SK-N-SH (cell line): ENCODE measurements around the gene MRPS11. TPM values are rescaled to one million over a fixed set of nuclear protein-coding genes. Genes with fewer than 3 reads are reported as not detected.

Experiments
- CTCF ChIA-PET: fragments of 300-600, 350-600 bp; formaldehyde crosslinking; extraction: SDS; loops from one replicate; lab custom pipeline; 2021; lab: Yijun Ruan, JAX
- POLR2A ChIA-PET: fragments of 350-600 bp; sonication (Branson Sonifier 250); formaldehyde crosslinking; extraction: SDS; loops from one replicate; lab custom pipeline; 2020; ENCODE audit warnings: antibody characterized with exemption, inconsistent platforms; lab: Yijun Ruan, JAX
- DNase-seq: peaks from one replicate; pipeline ENCODE4 v3.0.0; 2012
- H2AFZ ChIP-seq: fragments of 200-600 bp; sonication (generic); 2 replicates; pipeline ENCODE4 v1.8.1; 2016; ENCODE audit warnings: antibody characterized with exemption, mild to moderate bottlenecking, low read depth
- H3F3A ChIP-seq: fragments of 200-600 bp; sonication (generic); replicated peaks from 2 replicates; pipeline ENCODE3; 2016; ENCODE audit warnings: antibody characterized with exemption, mild to moderate bottlenecking; ENCODE audit not compliant: insufficient read depth
- H3K27ac ChIP-seq, 2 experiments: fragments of 200-500 bp in 1 of 2; fragments of 200-600 bp in 1 of 2; sonication (Bioruptor generic) in 1 of 2; sonication (generic), shearing (Covaris generic) in 1 of 2; 2 replicates each; pipeline versions ENCODE4 v1.5.1 to v1.6.1; 2014 to 2016; ENCODE audit warnings: low read depth in 2 of 2, inconsistent platforms in 1 of 2, low read length in 1 of 2, mild to moderate bottlenecking in 1 of 2, mixed read lengths in 1 of 2
- H3K27me3 ChIP-seq: fragments of 200-600 bp; sonication (generic), shearing (Covaris generic); 2 replicates; pipeline ENCODE4 v1.6.1; 2016; ENCODE audit warnings: mixed run types; ENCODE audit not compliant: insufficient read depth
- H3K36me3 ChIP-seq, 2 experiments: fragments of 200-500 bp in 1 of 2; fragments of 200-600 bp in 1 of 2; sonication (Bioruptor generic) in 1 of 2; sonication (generic) in 1 of 2; replicated peaks in 1 of 2; 2 replicates each; pipeline versions ENCODE3 to v1.5.1; 2014 to 2016; ENCODE audit warnings: low read length in 1 of 2, mild to moderate bottlenecking in 1 of 2; ENCODE audit not compliant: insufficient read depth in 2 of 2, control insufficient read depth in 1 of 2
- H3K4me1 ChIP-seq, 2 experiments: fragments of 200-500 bp in 1 of 2; fragments of 200-600 bp in 1 of 2; sonication (Bioruptor generic) in 1 of 2; sonication (generic), shearing (Covaris generic) in 1 of 2; 2 replicates each; pipeline versions ENCODE4 v1.5.1 to v1.6.1; 2014 to 2016; ENCODE audit warnings: low read depth in 1 of 2, low read length in 1 of 2, mixed run types in 1 of 2; ENCODE audit not compliant: insufficient read depth in 2 of 2, control insufficient read depth in 1 of 2
- H3K4me2 ChIP-seq: fragments of 200-600 bp; sonication (generic), shearing (Covaris generic); 2 replicates; pipeline ENCODE4 v1.6.1; 2017; ENCODE audit warnings: mixed run types
- H3K4me3 ChIP-seq, 2 experiments: fragments of 200-500 bp in 1 of 2; fragments of 200-600 bp in 1 of 2; sonication (Bioruptor generic) in 1 of 2; sonication (generic), shearing (Covaris generic) in 1 of 2; 2 replicates each; pipeline versions ENCODE4 v1.5.1 to v1.8.1; 2014 to 2016; ENCODE audit warnings: low read depth in 2 of 2, inconsistent platforms in 1 of 2, low read length in 1 of 2, mild to moderate bottlenecking in 1 of 2, mixed read lengths in 1 of 2, moderate library complexity in 1 of 2
- H3K79me2 ChIP-seq: fragments of 200-600 bp; sonication (generic); 2 replicates; pipeline ENCODE4 v1.8.1; 2017; ENCODE audit warnings: mild to moderate bottlenecking; ENCODE audit not compliant: insufficient read depth
- H3K9ac ChIP-seq: fragments of 200-600 bp; sonication (generic); 2 replicates; pipeline ENCODE4 v1.6.1; 2017; ENCODE audit warnings: mixed run types
- H3K9me2 ChIP-seq: fragments of 200-600 bp; sonication (generic); 2 replicates; pipeline ENCODE4 v1.6.1; 2017; ENCODE audit warnings: mixed run types
- H3K9me3 ChIP-seq: fragments of 200-600 bp; sonication (generic); 2 replicates; pipeline ENCODE4 v1.6.1; 2017; ENCODE audit warnings: mixed run types, mild to moderate bottlenecking, moderate library complexity
- H4K20me1 ChIP-seq: fragments of 200-600 bp; sonication (generic); 2 replicates; pipeline ENCODE4 v1.6.1; 2017; ENCODE audit warnings: mild to moderate bottlenecking, mixed run types; ENCODE audit not compliant: insufficient read depth
- ELF1 ChIP-seq: IDR thresholded peaks from 2 replicates; pipeline ENCODE4 v1.4.0; 2012
- FOSL2 ChIP-seq: IDR thresholded peaks from 2 replicates; pipeline ENCODE4 v1.4.0; 2012; ENCODE audit warnings: low read depth, mild to moderate bottlenecking, moderate library complexity, borderline replicate concordance
- FOXJ3 ChIP-seq: sonication (generic); formaldehyde crosslinking; IDR thresholded peaks from 2 replicates; pipeline ENCODE4 v1.5.1; 2020; ENCODE audit warnings: mild to moderate bottlenecking, missing genetic modification reagents
- FOXM1 ChIP-seq: IDR thresholded peaks from 2 replicates; pipeline ENCODE4 v1.4.0; 2012; ENCODE audit warnings: low read depth, mild to moderate bottlenecking
- GABPA ChIP-seq: IDR thresholded peaks from 2 replicates; pipeline ENCODE4 v1.4.0; 2012; ENCODE audit warnings: low read depth, mild to moderate bottlenecking
- GATA2 ChIP-seq: sonication (generic); formaldehyde crosslinking; IDR thresholded peaks from 2 replicates; pipeline ENCODE4 v1.5.0; 2020; ENCODE audit warnings: mild to moderate bottlenecking, missing genetic modification reagents
- JUND ChIP-seq: IDR thresholded peaks from 2 replicates; pipeline ENCODE4 v1.4.0; 2012
- MXI1 ChIP-seq: IDR thresholded peaks from 2 replicates; pipeline ENCODE4 v1.6.1; 2012; ENCODE audit warnings: mild to moderate bottlenecking, low read depth, low read length, improper control_type of control experiment
- NFIC ChIP-seq: IDR thresholded peaks from 2 replicates; pipeline ENCODE4 v1.4.0; 2012; ENCODE audit warnings: borderline replicate concordance
- POLR2AphosphoS5 ChIP-seq: IDR thresholded peaks from 2 replicates; pipeline ENCODE4 v1.6.1; 2012; ENCODE audit warnings: low read depth, low read length
- REST ChIP-seq: IDR thresholded peaks from 2 replicates; pipeline ENCODE4 v1.6.1; 2012; ENCODE audit warnings: mild to moderate bottlenecking, low read depth, low read length, moderate library complexity
- RFX5 ChIP-seq: IDR thresholded peaks from 2 replicates; pipeline ENCODE4 v1.6.1; 2012; ENCODE audit warnings: mild to moderate bottlenecking, improper control_type of control experiment, low read length
- RXRA ChIP-seq: IDR thresholded peaks from 2 replicates; pipeline ENCODE4 v1.4.0; 2012; ENCODE audit warnings: low read depth, mild to moderate bottlenecking, borderline replicate concordance
- SIN3A ChIP-seq: IDR thresholded peaks from 2 replicates; pipeline ENCODE4 v1.6.1; 2012; ENCODE audit warnings: low read depth, mild to moderate bottlenecking, low read length, moderate library complexity, borderline replicate concordance
- SMC3 ChIP-seq: IDR thresholded peaks from 2 replicates; pipeline ENCODE4 v1.6.1; 2012; ENCODE audit warnings: low read depth, low read length, improper control_type of control experiment
- TCF12 ChIP-seq: IDR thresholded peaks from 2 replicates; pipeline ENCODE4 v1.4.0; 2012
- TEAD4 ChIP-seq: IDR thresholded peaks from 2 replicates; pipeline ENCODE4 v1.4.0; 2012; ENCODE audit warnings: mild to moderate bottlenecking, borderline replicate concordance; ENCODE audit not compliant: insufficient read depth
- USF2 ChIP-seq: fragments of 150-350 bp; IDR thresholded peaks from 2 replicates; pipeline ENCODE4 v1.6.1; 2017; ENCODE audit warnings: antibody characterized with exemption, low read length, low read depth, borderline replicate concordance
- YY1 ChIP-seq: IDR thresholded peaks from 2 replicates; pipeline ENCODE4 v1.4.0; 2012; ENCODE audit warnings: low read depth, mild to moderate bottlenecking
- ZBTB33 ChIP-seq: IDR thresholded peaks from 2 replicates; pipeline ENCODE4 v1.4.0; 2012; ENCODE audit warnings: low read depth, borderline replicate concordance
- WGBS: methylation state at CpG from one replicate; pipeline ENCODE4 v1.1.6; 2017; ENCODE audit warnings: low lambda C conversion rate; 5-methylcytosine and 5-hydroxymethylcytosine counted together
- polyA plus RNA-seq, 3 experiments: library from polyadenylated mRNA; depleted of rRNA; stranded (reverse); fragments of >200 nt; gene quantifications; 2 replicates each; pipeline ENCODE4 v1.2.3, GENCODE V29; 2012

The MRPS11 gene
- polyA plus RNA-seq, 1 of the 3 experiments (the other 2 are of a cell fraction), result 101 TPM

GRCh38 chr15:88479169-88479568 is 11.7 kb downstream of the MRPS11 start (continued):
- TF ChIP-seq USF2, result no peak

- H3K4me2 ChIP-seq, result no peak overlapping the region
- no peak overlapping the region for H3K9ac ChIP-seq
- no peak overlapping the region for H2AFZ ChIP-seq
- H4K20me1 ChIP-seq, result no peaks in the 10 kb centered on the region
- CTCF ChIA-PET, result interaction anchor here (0.7 to 4.7 kb wide), 3 partner anchors 8 to 134 kb away, joined by 3 to 44 read pairs (median 3); no protein-coding TSS in a partner anchor
- H3K9me2 ChIP-seq, result no peaks in the 10 kb centered on the region
- H3K4me3 ChIP-seq, result no peak overlapping the region
- H3K36me3 ChIP-seq, result peaks cover 10 to 17% of the 10 kb centered on the region in 2 experiments
- POLR2A ChIA-PET, result interaction anchor here (1.5 kb wide), 1 partner anchor 14 kb away, joined by 3 read pairs; the partner anchor contains the start of genes MRPL46 and MRPS11
- DNase-seq, result no peak
- H3K27ac ChIP-seq, result no peak overlapping the region
- H3K9me3 ChIP-seq, result no peaks in the 10 kb centered on the region
- H3K27me3 ChIP-seq, result no peaks in the 10 kb centered on the region
- 85% methylated on average over 8 of the region's 8 CpGs for WGBS
- H3F3A ChIP-seq, result peaks cover 3% of the 10 kb centered on the region
- H3K4me1 ChIP-seq, result peaks cover 0 to 3% of the 10 kb centered on the region in 2 experiments; a peak in 1 of 4 replicates
- TF ChIP-seq POLR2AphosphoS5 (no peak), YY1 (no peak), ELF1 (no peak), SMC3 (no peak), MXI1 (no peak), JUND (no peak), TEAD4 (no peak), FOXJ3 (CRISPR knock-in tag) (no peak), SIN3A (no peak)
- TF ChIP-seq, all 33 proteins: peak for 0
- H3K79me2 ChIP-seq, result no peaks in the 10 kb centered on the region
These were observed 13.5 kb downstream of the MRPS11 start for GRCh38 chr15:88480981-88481380.

- Histone ChIP-seq H3K9me3 (no peaks in the 10 kb centered on the region), H3K79me2 (no peaks in the 10 kb centered on the region), H4K20me1 (no peaks in the 10 kb centered on the region), H3K27me3 (no peaks in the 10 kb centered on the region), H3K36me3 (peaks cover 8 to 10% of the 10 kb centered on the region in 2 experiments), H3K9me2 (no peaks in the 10 kb centered on the region), H2AFZ (no peak overlapping the region), H3K4me2 (no peak overlapping the region), H3K9ac (no peak overlapping the region), H3F3A (peaks cover 3% of the 10 kb centered on the region), H3K4me1 (no peaks in the 10 kb centered on the region), H3K27ac (no peak overlapping the region), H3K4me3 (no peak overlapping the region)
- POLR2A ChIA-PET, result no interaction called here
- WGBS, result 31% methylated on average over 1 of the region's 1 CpG
- CTCF ChIA-PET, result interaction anchor here (1.0 to 1.3 kb wide), 2 partner anchors 90 to 132 kb away, joined by 3 to 4 read pairs; no protein-coding TSS in a partner anchor
- no peak for DNase-seq
- TF ChIP-seq REST (no peak), GATA2 (CRISPR knock-in tag) (no peak), FOSL2 (no peak), TCF12 (no peak), POLR2AphosphoS5 (no peak), RFX5 (no peak), MXI1 (no peak), FOXM1 (no peak), NFIC (no peak), GABPA (no peak), RXRA (no peak), ZBTB33 (no peak), USF2 (no peak)
These were observed 14.8 kb downstream of the MRPS11 start for GRCh38 chr15:88482263-88482662.
